IMR-90 (cell line): ENCODE results near the gene KMT2B. TPM values are rescaled to one million over a fixed set of nuclear protein-coding genes. Genes with fewer than 3 reads are reported as not detected.

Source experiments
- ATAC-seq: fragments of 200-7000 bp; cut with Tn5 transposase; 2 replicates; pipeline ENCODE4 v1.9.1; 2020; ENCODE audit warnings: low read depth, mild to moderate bottlenecking, moderate library complexity
- BruUV-seq: library from RNA; stranded (reverse); fragments of 400-500 nt; replicated peaks from 2 replicates; lab custom pipeline; 2021; lab: Mats Ljungman, UMichigan
- CTCF ChIA-PET: fragments of 300-600 bp; formaldehyde crosslinking; extraction: SDS; loops from one replicate; lab custom pipeline; 2021; ENCODE audit warnings: antibody characterized with exemption; lab: Yijun Ruan, JAX
- POLR2A ChIA-PET: fragments of 300-600 bp; sonication (Branson Sonifier 250); formaldehyde crosslinking; loops from one replicate; lab custom pipeline; 2022; ENCODE audit warnings: antibody characterized with exemption; ENCODE audit not compliant: unreplicated experiment; lab: Charles Lee
- DNase-seq: peaks from one replicate; pipeline ENCODE4 v3.0.0; 2013
- H2AFZ ChIP-seq: replicated peaks from 2 replicates; pipeline ENCODE3; 2013; ENCODE audit warnings: low read length, mild to moderate bottlenecking; ENCODE audit not compliant: poor library complexity
- H2AK5ac ChIP-seq: 2 replicates; pipeline ENCODE4 v1.6.1; 2013; ENCODE audit warnings: low read depth, low read length, inconsistent platforms
- H2AK9ac ChIP-seq: replicated peaks from 2 replicates; pipeline ENCODE3; 2013; ENCODE audit warnings: mild to moderate bottlenecking, low read depth, low read length, moderate library complexity; ENCODE audit not compliant: poor library complexity
- H2BK120ac ChIP-seq: 2 replicates; pipeline ENCODE4 v1.6.1; 2013; ENCODE audit warnings: low read depth, low read length, inconsistent platforms
- H2BK15ac ChIP-seq: 3 replicates; pipeline ENCODE4 v1.6.1; 2013; ENCODE audit warnings: low read depth, low read length, inconsistent platforms
- H2BK20ac ChIP-seq: 2 replicates; pipeline ENCODE4 v1.6.1; 2013; ENCODE audit warnings: low read depth, mild to moderate bottlenecking, inconsistent platforms, low read length, moderate library complexity
- H2BK5ac ChIP-seq: 2 replicates; pipeline ENCODE4 v1.6.1; 2013; ENCODE audit warnings: mild to moderate bottlenecking, low read depth, low read length, inconsistent platforms; ENCODE audit not compliant: poor library complexity, severe bottlenecking
- H3K14ac ChIP-seq: replicated peaks from 2 replicates; pipeline ENCODE4 v1.6.1; 2013; ENCODE audit warnings: low read depth, low read length, inconsistent platforms
- H3K18ac ChIP-seq: 2 replicates; pipeline ENCODE4 v1.6.1; 2013; ENCODE audit warnings: low read depth, low read length, control low read depth
- H3K23ac ChIP-seq: 2 replicates; pipeline ENCODE4 v1.6.1; 2013; ENCODE audit warnings: low read depth, low read length, inconsistent platforms
- H3K27ac ChIP-seq: 2 replicates; pipeline ENCODE4 v1.5.1; 2013; ENCODE audit warnings: mild to moderate bottlenecking, control low read depth, low read length; ENCODE audit not compliant: insufficient read depth
- H3K27me3 ChIP-seq: 2 replicates; pipeline ENCODE4 v1.6.1; 2013; ENCODE audit warnings: low read length; ENCODE audit not compliant: control insufficient read depth, insufficient read depth
- H3K36me3 ChIP-seq: 2 replicates; pipeline ENCODE4 v1.6.1; 2013; ENCODE audit warnings: low read length, mixed read lengths; ENCODE audit not compliant: control insufficient read depth, insufficient read depth
- H3K4ac ChIP-seq: 2 replicates; pipeline ENCODE4 v1.6.1; 2013; ENCODE audit warnings: low read depth, low read length, inconsistent platforms
- H3K4me1 ChIP-seq: 2 replicates; pipeline ENCODE4 v1.6.1; 2013; ENCODE audit warnings: low read length, mixed read lengths; ENCODE audit not compliant: control insufficient read depth, insufficient read depth
- H3K4me2 ChIP-seq: 2 replicates; pipeline ENCODE4 v1.6.1; 2013; ENCODE audit warnings: low read depth, mild to moderate bottlenecking, control low read depth, low read length, moderate library complexity
- H3K4me3 ChIP-seq: 2 replicates; pipeline ENCODE4 v1.5.1; 2013; ENCODE audit warnings: low read depth, mild to moderate bottlenecking, control low read depth, low read length, moderate library complexity; ENCODE audit not compliant: insufficient read depth
- H3K56ac ChIP-seq: 2 replicates; pipeline ENCODE4 v1.6.1; 2013; ENCODE audit warnings: low read length, inconsistent platforms; ENCODE audit not compliant: insufficient read depth; ENCODE audit errors: extremely low read depth
- H3K79me1 ChIP-seq, 2 experiments: 2 replicates each; pipeline ENCODE4 v1.6.1; 2013; ENCODE audit warnings: low read length in 2 of 2, inconsistent platforms in 1 of 2, low read depth in 1 of 2
- H3K9ac ChIP-seq: 2 replicates; pipeline ENCODE4 v1.6.1; 2013; ENCODE audit warnings: low read depth, low read length, control low read depth
- H3K9me1 ChIP-seq: 2 replicates; pipeline ENCODE4 v1.6.1; 2013; ENCODE audit warnings: low read length, inconsistent platforms; ENCODE audit not compliant: insufficient read depth
- H3K9me3 ChIP-seq: 2 replicates; pipeline ENCODE4 v1.6.1; 2013; ENCODE audit warnings: low read length; ENCODE audit not compliant: control insufficient read depth, insufficient read depth
- H4K20me1 ChIP-seq: 2 replicates; pipeline ENCODE4 v1.6.1; 2013; ENCODE audit warnings: low read length, inconsistent platforms; ENCODE audit not compliant: insufficient read depth
- H4K5ac ChIP-seq: 2 replicates; pipeline ENCODE4 v1.6.1; 2013; ENCODE audit warnings: mild to moderate bottlenecking, low read depth, low read length, control low read depth
- H4K8ac ChIP-seq, 2 experiments: 2 replicates each; pipeline ENCODE4 v1.6.1; 2013; ENCODE audit warnings: low read depth in 2 of 2, low read length in 2 of 2, control low read depth in 1 of 2, inconsistent platforms in 1 of 2
- H4K91ac ChIP-seq: 2 replicates; pipeline ENCODE4 v1.6.1; 2013; ENCODE audit warnings: low read depth, low read length, inconsistent platforms; ENCODE audit not compliant: insufficient read depth
- BHLHE40 ChIP-seq: fragments of 150-350 bp; IDR thresholded peaks from 2 replicates; pipeline ENCODE4 v1.6.1; 2016; ENCODE audit warnings: mild to moderate bottlenecking, low read depth, low read length
- CHD1 ChIP-seq: IDR thresholded peaks from 2 replicates; pipeline ENCODE4 v1.6.1; 2012; ENCODE audit warnings: low read depth, low read length, improper control_type of control experiment
- ELK1 ChIP-seq: fragments of 150-350 bp; IDR thresholded peaks from 2 replicates; pipeline ENCODE4 v1.6.1; 2016; ENCODE audit warnings: low read depth, mild to moderate bottlenecking, low read length, moderate library complexity, borderline replicate concordance
- FOS ChIP-seq: fragments of 150-350 bp; IDR thresholded peaks from 2 replicates; pipeline ENCODE4 v1.6.1; 2016; ENCODE audit warnings: low read depth, low read length
- MXI1 ChIP-seq: IDR thresholded peaks from 2 replicates; pipeline ENCODE4 v1.6.1; 2012; ENCODE audit warnings: low read depth, mild to moderate bottlenecking, low read length, moderate library complexity, borderline replicate concordance
- NFE2L2 ChIP-seq: fragments of 150-350 bp; IDR thresholded peaks from 2 replicates; pipeline ENCODE4 v1.6.1; 2016; ENCODE audit warnings: low read depth, mild to moderate bottlenecking, low read length
- POLR2A ChIP-seq: IDR thresholded peaks from 2 replicates; pipeline ENCODE4 v1.6.1; 2012; ENCODE audit warnings: mild to moderate bottlenecking, low read depth, low read length
- RAD21 ChIP-seq: IDR thresholded peaks from 2 replicates; pipeline ENCODE4 v1.6.1; 2012; ENCODE audit warnings: low read length, improper control_type of control experiment
- RFX5 ChIP-seq: IDR thresholded peaks from 2 replicates; pipeline ENCODE4 v1.8.0; 2012; ENCODE audit warnings: low read depth, mild to moderate bottlenecking, low read length, moderate library complexity
- WGBS, 2 experiments: methylation state at CpG; one replicate each; pipeline versions ENCODE4 v1.1.5 to v1.1.7; 2013; ENCODE audit warnings: missing lambda C conversion rate in 2 of 2; ENCODE audit not compliant: insufficient read length in 1 of 2; ENCODE audit errors: extremely low coverage in 2 of 2; 5-methylcytosine and 5-hydroxymethylcytosine counted together
- dilution Hi-C: fragments of 300-500 bp; cut with HindIII; formaldehyde crosslinking; loops from one replicate; pipeline ENCODE4 v1.14.3; 2018; ENCODE audit warnings: low sequenced_read_pairs; ENCODE audit not compliant: unreplicated experiment
- in situ Hi-C: fragments of 300-500 bp; cut with MboI; formaldehyde crosslinking; loops from 3 replicates; pipeline ENCODE4 v1.14.3; 2019; ENCODE audit warnings: low sequenced_read_pairs, inconsistent platforms, mixed read lengths
- intact Hi-C: fragments of 100-400 bp; cut with micrococcal nuclease; formaldehyde crosslinking; loops from 2 replicates; pipeline ENCODE4 v1.10.0; 2022
- polyA plus RNA-seq, 3 experiments: library from polyadenylated mRNA; depleted of rRNA; stranded (reverse); fragments of >200 nt; gene quantifications; 2 replicates each; pipeline ENCODE4 v1.2.3, GENCODE V29; 2012; ENCODE audit warnings: low replicate concordance in 1 of 3
- total RNA-seq: library from RNA; depleted of rRNA; stranded (reverse); fragments of >200 nt; gene quantifications from 2 replicates; pipeline ENCODE4 v1.2.3, GENCODE V29; 2012
- TF ChIP-seq, protein P1 (sequence below): conservative IDR thresholded peaks from 2 replicates; pipeline ENCODE4 v1.5.1; 2012; ENCODE audit warnings: mild to moderate bottlenecking, low read depth, low read length, improper control_type of control experiment

Gene KMT2B
- total and polyA plus RNA-seq, 2 of the 4 experiments (the other 2 are of a cell fraction): 3.0 to 30.7 TPM

DNA sequence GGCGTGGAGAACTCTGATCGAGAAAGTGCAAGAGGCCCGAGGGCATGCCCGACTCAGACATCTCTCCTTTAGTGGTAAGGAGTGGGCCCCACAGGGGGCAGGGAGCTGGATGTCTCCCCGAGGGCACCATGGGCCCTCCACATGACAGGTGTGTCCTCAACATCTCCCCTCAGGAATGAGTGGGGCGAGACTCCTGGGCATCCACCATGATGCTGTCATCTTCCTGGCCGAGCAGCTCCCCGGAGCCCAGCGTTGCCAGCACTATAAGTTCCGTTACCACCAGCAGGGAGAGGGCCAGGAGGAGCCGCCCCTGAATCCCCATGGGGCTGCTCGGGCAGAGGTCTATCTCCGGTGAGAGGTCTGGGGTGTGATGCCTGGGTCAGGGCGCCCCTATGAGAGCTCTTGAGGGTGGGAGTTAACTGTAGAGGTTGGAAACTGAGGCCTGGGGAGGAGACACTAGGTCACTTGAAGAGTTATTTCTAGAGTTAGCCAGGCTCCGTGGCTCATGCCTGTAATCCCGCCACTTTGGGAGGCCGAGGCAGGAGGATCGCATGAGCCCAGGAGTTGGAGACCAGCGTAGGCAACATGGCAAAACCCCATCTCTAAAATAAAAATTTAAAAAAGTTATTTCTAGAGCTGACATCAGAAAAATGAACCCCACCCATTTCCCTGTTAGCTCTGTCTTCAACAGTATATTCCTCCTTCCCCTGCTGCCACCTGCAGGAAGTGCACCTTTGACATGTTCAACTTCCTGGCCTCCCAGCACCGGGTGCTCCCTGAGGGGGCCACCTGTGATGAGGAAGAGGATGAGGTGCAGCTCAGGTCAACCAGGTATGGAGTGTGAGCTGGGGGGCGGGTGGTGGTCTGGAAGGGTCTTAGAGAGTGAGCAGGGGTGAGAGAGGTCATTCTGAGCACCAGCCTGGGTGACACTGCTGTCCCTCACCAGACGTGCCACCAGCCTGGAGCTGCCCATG lies 19.4 kb downstream of the KMT2B start (continued):
- TF ChIP-seq NFE2L2: no peak
- no peak for TF ChIP-seq CHD1

DNA sequence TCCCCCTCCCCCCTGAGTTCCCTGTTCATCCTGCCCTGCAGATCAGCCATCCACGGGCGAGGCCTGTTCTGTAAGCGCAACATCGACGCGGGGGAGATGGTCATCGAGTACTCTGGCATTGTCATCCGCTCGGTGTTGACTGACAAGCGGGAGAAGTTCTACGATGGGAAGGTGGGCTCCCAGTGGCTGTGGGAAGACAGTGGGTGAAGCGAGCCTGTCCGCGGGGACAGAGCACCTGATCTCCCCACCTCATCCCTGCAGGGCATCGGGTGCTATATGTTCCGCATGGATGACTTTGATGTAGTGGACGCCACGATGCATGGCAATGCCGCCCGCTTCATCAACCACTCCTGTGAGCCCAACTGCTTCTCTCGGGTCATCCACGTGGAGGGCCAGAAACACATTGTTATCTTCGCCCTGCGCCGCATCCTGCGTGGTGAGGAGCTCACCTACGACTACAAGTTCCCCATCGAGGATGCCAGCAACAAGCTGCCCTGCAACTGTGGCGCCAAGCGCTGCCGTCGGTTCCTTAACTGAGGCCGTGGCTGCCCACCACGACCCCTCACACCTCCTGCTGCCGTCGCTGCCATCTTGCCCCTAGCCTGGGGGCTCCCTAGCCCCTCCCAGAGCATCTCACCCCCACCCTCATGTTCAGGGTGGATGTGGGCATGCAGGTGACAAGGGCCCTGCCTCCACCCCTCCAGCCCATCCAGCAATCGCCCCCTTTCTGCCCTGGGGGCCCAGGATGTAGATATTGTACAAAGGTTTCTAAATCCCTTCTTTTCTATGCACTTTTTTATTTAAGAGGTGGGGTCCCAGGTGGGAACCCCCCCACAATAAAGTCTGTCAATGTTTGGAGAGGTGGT lies 20.5 kb downstream of the KMT2B start:
- TF ChIP-seq CHD1: no peak
- no peak for TF ChIP-seq MXI1
- no peak for TF ChIP-seq FOS
- TF ChIP-seq POLR2A: no peak
- TF ChIP-seq RAD21: no peak
- TF ChIP-seq NFE2L2: no peak
- TF ChIP-seq BHLHE40: no peak
- TF ChIP-seq ELK1: no peak
- TF ChIP-seq, protein P1, sequence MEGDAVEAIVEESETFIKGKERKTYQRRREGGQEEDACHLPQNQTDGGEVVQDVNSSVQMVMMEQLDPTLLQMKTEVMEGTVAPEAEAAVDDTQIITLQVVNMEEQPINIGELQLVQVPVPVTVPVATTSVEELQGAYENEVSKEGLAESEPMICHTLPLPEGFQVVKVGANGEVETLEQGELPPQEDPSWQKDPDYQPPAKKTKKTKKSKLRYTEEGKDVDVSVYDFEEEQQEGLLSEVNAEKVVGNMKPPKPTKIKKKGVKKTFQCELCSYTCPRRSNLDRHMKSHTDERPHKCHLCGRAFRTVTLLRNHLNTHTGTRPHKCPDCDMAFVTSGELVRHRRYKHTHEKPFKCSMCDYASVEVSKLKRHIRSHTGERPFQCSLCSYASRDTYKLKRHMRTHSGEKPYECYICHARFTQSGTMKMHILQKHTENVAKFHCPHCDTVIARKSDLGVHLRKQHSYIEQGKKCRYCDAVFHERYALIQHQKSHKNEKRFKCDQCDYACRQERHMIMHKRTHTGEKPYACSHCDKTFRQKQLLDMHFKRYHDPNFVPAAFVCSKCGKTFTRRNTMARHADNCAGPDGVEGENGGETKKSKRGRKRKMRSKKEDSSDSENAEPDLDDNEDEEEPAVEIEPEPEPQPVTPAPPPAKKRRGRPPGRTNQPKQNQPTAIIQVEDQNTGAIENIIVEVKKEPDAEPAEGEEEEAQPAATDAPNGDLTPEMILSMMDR: no peak
- TF ChIP-seq RFX5: no peak
- no peak overlapping the region for H2AK5ac ChIP-seq
- no peaks in the 10 kb centered on the region for H3K9me1 ChIP-seq
- WGBS, 2 experiments: 95% methylated on average over 23 of the region's 37 CpGs; no CpG with 5 or more reads in 1 of the 2 experiments
- TSS peak; percentile 93 for BruUV-seq
- no peak overlapping the region for H4K8ac ChIP-seq
- H2BK5ac ChIP-seq: no peak overlapping the region
- H3K4ac ChIP-seq: no peak overlapping the region
- H3K9me3 ChIP-seq: no peaks in the 10 kb centered on the region
- no peak overlapping the region for H2BK15ac ChIP-seq
- no peaks in the 10 kb centered on the region for H3K27me3 ChIP-seq
- no peaks in the 10 kb centered on the region; the same call in 1 of the 2 replicates for H4K20me1 ChIP-seq
- CTCF ChIA-PET: no interaction called here
- intact Hi-C loops: no loop called here
- no peak overlapping the region for H2AK9ac ChIP-seq
- no peak overlapping the region for H4K5ac ChIP-seq
- H3K36me3 ChIP-seq: peaks cover 51% of the 10 kb centered on the region
- POLR2A ChIA-PET: interaction anchor here (0.6 kb wide), 1 partner anchor 16 kb away, joined by 3 read pairs; no protein-coding TSS in a partner anchor
- DNase-seq: no peak
- no peak overlapping the region for H3K9ac ChIP-seq
- in situ Hi-C loops: no loop called here
- H3K4me1 ChIP-seq: 0 out of 2 replicates have a peak, but pooled peaks cover 3% of the 10 kb centered on the region
- no peak overlapping the region for H3K14ac ChIP-seq
- H3K4me2 ChIP-seq: no peak overlapping the region
- no peak overlapping the region for H2BK120ac ChIP-seq
- no peak overlapping the region for H3K4me3 ChIP-seq
- H2AFZ ChIP-seq: no peak overlapping the region
- no peak overlapping the region for H3K27ac ChIP-seq
- dilution Hi-C loops: no loop called here
- H2BK20ac ChIP-seq: no peak overlapping the region
- no peak overlapping the region for H4K91ac ChIP-seq
- peaks cover 0 to 20% of the 10 kb centered on the region in 2 experiments; a peak in 2 of 4 replicates for H3K79me1 ChIP-seq
- ATAC-seq: no peak
- no peak overlapping the region for H3K56ac ChIP-seq
- no peak overlapping the region for H3K18ac ChIP-seq
- H3K23ac ChIP-seq: no peak overlapping the region
